CD14-positive monocyte (primary cell): ENCODE data around the gene AQR. TPM values are rescaled to one million over a fixed set of nuclear protein-coding genes. Genes with fewer than 3 reads are reported as not detected.

Experiments used
- DNase-seq, 3 donors: peaks; one replicate each; pipeline ENCODE4 v3.0.0-alpha.2; 2011 to 2022
- H2AFZ ChIP-seq: 2 replicates; pipeline ENCODE4 v1.6.0; 2012; ENCODE audit warnings: mild to moderate bottlenecking, low read depth, low read length, inconsistent platforms; ENCODE audit not compliant: insufficient read depth, poor library complexity, severe bottlenecking
- H3K27ac ChIP-seq, 2 donors: 1 replicate in 1 of 2; 2 replicates in 1 of 2; pipeline ENCODE4 v1.5.1; 2012 to 2013; ENCODE audit warnings: low read length in 2 of 2, control low read depth in 1 of 2, inconsistent platforms in 1 of 2, low read depth in 1 of 2, mild to moderate bottlenecking in 1 of 2
- H3K27me3 ChIP-seq, 2 donors: one replicate each; pipeline versions ENCODE4 v1.6.0 to v1.6.1; 2011 to 2013; ENCODE audit warnings: low read length in 2 of 2; ENCODE audit not compliant: control insufficient read depth in 2 of 2, insufficient read depth in 2 of 2
- H3K36me3 ChIP-seq, 2 donors: replicated peaks in 1 of 2; 1 replicate in 1 of 2; 2 replicates in 1 of 2; pipeline versions ENCODE4 v1.5.1 to v1.6.1; 2012 to 2013; ENCODE audit warnings: low read length in 2 of 2, control low read depth in 1 of 2, inconsistent platforms in 1 of 2, mild to moderate bottlenecking in 1 of 2; ENCODE audit not compliant: insufficient read depth in 2 of 2, control insufficient read depth in 1 of 2
- H3K4me1 ChIP-seq, 2 donors: 1 replicate in 1 of 2; 2 replicates in 1 of 2; pipeline versions ENCODE4 v1.5.1 to v1.6.1; 2012 to 2013; ENCODE audit warnings: low read length in 2 of 2, control low read depth in 1 of 2, inconsistent platforms in 1 of 2, mild to moderate bottlenecking in 1 of 2, moderate library complexity in 1 of 2; ENCODE audit not compliant: insufficient read depth in 2 of 2, control insufficient read depth in 1 of 2
- H3K4me2 ChIP-seq: replicated peaks from 2 replicates; pipeline ENCODE3; 2012; ENCODE audit warnings: low read length, moderate library complexity, mild to moderate bottlenecking; ENCODE audit not compliant: poor library complexity, severe bottlenecking; ENCODE audit errors: extremely low read depth
- H3K4me3 ChIP-seq, 3 experiments: fragments of 200-600 bp in 1 of 3; sonication (generic) in 1 of 3; replicated peaks in 1 of 3; 1 replicate in 2 of 3; 2 replicates in 1 of 3; pipeline ENCODE4 v1.5.1; 2011 to 2013; ENCODE audit warnings: low read length in 3 of 3, mild to moderate bottlenecking in 3 of 3, control low read depth in 2 of 3, low read depth in 2 of 3, inconsistent platforms in 1 of 3, moderate library complexity in 1 of 3
- H3K79me2 ChIP-seq: 2 replicates; pipeline ENCODE4 v1.6.0; 2012; ENCODE audit warnings: mild to moderate bottlenecking, control low read depth, inconsistent platforms, low read length, moderate library complexity; ENCODE audit not compliant: insufficient read depth
- H3K9ac ChIP-seq: 2 replicates; pipeline ENCODE4 v1.6.0; 2017; ENCODE audit warnings: low read length, mild to moderate bottlenecking; ENCODE audit not compliant: insufficient read depth, poor library complexity, severe bottlenecking
- H3K9me3 ChIP-seq, 2 donors: replicated peaks in 1 of 2; 1 replicate in 1 of 2; 2 replicates in 1 of 2; pipeline versions ENCODE4 v1.5.1 to v1.6.1; 2012 to 2013; ENCODE audit warnings: low read length in 2 of 2, control low read depth in 1 of 2; ENCODE audit not compliant: control insufficient read depth in 1 of 2, insufficient read depth in 1 of 2
- H4K20me1 ChIP-seq: 2 replicates; pipeline ENCODE4 v1.6.0; 2012; ENCODE audit warnings: mild to moderate bottlenecking, low read length, control low read depth, moderate library complexity; ENCODE audit not compliant: insufficient read depth
- H3K27ac Mint-ChIP-seq, 7 donors: one replicate each; pipeline ENCODE4 v1.8.0; 2020; ENCODE audit warnings: mild to moderate bottlenecking in 7 of 7, mixed read lengths in 7 of 7, moderate library complexity in 6 of 7, inconsistent platforms in 2 of 7
- H3K27me3 Mint-ChIP-seq, 3 donors: one replicate each; pipeline ENCODE4 v1.8.0; 2021 to 2022; ENCODE audit warnings: low read depth in 3 of 3, mild to moderate bottlenecking in 3 of 3, mixed read lengths in 3 of 3, moderate library complexity in 3 of 3, inconsistent platforms in 1 of 3
- H3K36me3 Mint-ChIP-seq, 2 donors: one replicate each; pipeline ENCODE4 v1.8.0; 2020; ENCODE audit warnings: mixed read lengths in 2 of 2, inconsistent platforms in 1 of 2, mild to moderate bottlenecking in 1 of 2
- H3K4me1 Mint-ChIP-seq: one replicate; pipeline ENCODE4 v1.8.0; 2020; ENCODE audit warnings: mild to moderate bottlenecking, mixed read lengths
- H3K4me3 Mint-ChIP-seq, 2 donors: one replicate each; pipeline ENCODE4 v1.8.0; 2020; ENCODE audit warnings: mild to moderate bottlenecking in 2 of 2, mixed read lengths in 2 of 2, moderate library complexity in 1 of 2
- H3K9me3 Mint-ChIP-seq, 7 donors: one replicate each; pipeline ENCODE4 v1.8.0; 2020 to 2022; ENCODE audit warnings: mixed read lengths in 7 of 7, mild to moderate bottlenecking in 6 of 7, moderate library complexity in 6 of 7, inconsistent platforms in 2 of 7
- WGBS: methylation state at CpG from one replicate; pipeline ENCODE4 v1.1.5; 2013; ENCODE audit warnings: missing lambda C conversion rate; ENCODE audit not compliant: insufficient coverage; 5-methylcytosine and 5-hydroxymethylcytosine counted together
- intact Hi-C, 2 donors: fragments of 100-400 bp; cut with micrococcal nuclease; formaldehyde crosslinking; loops; one replicate each; pipeline versions ENCODE4 v1.15.0 to v1.15.1; 2023
- polyA plus RNA-seq, 3 donors: library from polyadenylated mRNA; depleted of rRNA in 1 of 3; unstranded in 2 of 3; stranded (reverse) in 1 of 3; fragments of 300-500 nt in 2 of 3; fragments of >200 nt in 1 of 3; fragmentation: Illumina TruSeq in 2 of 3; gene quantifications; 1 replicate in 2 of 3; 2 replicates in 1 of 3; pipeline ENCODE4 v1.2.3, GENCODE V29; 2012 to 2021
- TF ChIP-seq, protein P1 (sequence below): fragments of 200-600 bp; IDR thresholded peaks from one replicate; pipeline ENCODE4 v1.8.0; 2022; ENCODE audit warnings: antibody characterized with exemption, mild to moderate bottlenecking

Gene AQR
- polyA plus RNA-seq, 3 donors = 8.4 to 26.4 (median 16.8) TPM

GRCh38 chr15:35005933-35006332, 36.4 kb upstream of the AQR start:
- no peak overlapping the region for H2AFZ ChIP-seq
- peaks cover 6% of the 10 kb centered on the region for H3K4me1 Mint-ChIP-seq
- intact Hi-C loops = no loop called here

DNA sequence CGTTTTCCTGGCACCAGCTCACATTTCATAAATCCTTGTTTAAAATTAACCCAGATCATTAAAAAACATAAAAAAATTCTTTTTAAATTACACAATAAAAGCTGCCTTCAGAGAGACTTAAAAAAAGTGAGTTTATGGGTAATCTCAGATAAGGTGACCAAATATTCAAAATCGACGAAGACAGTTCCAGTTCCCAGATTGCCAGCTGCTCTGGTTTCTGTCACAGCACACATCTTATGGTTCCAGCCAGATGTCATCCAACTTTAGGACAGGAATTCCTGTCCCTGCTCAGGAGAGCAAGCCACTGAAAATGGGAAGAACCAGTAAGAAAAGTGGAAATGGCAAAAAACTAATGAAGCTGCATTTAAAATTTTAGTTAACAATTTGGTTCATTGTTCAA, 34.4 kb upstream of the AQR start:
- H3K9me3 Mint-ChIP-seq = peaks cover 0 to 3% (median 0%) of the 10 kb centered on the region in 7 donors
- no CpG with 5 or more reads among the region's 3 CpGs for WGBS

More at GRCh38 chr15:35005933-35006332, 36.4 kb upstream of the AQR start:
- H3K27ac ChIP-seq = no peak overlapping the region
- Mint-ChIP-seq H3K4me3 (no peak overlapping the region), H3K36me3 (no peaks in the 10 kb centered on the region), H3K27ac (peak overlapping the region in 1 of 7 donors; percentile 70), H3K27me3 (peaks cover 0 to 8% (median 7%) of the 10 kb centered on the region in 3 donors), H3K9me3 (peaks cover 0 to 3% (median 0%) of the 10 kb centered on the region in 7 donors)
- H3K27me3 ChIP-seq = no peaks in the 10 kb centered on the region
- no peak for DNase-seq
- no peak overlapping the region for H3K9ac ChIP-seq
- H3K36me3 ChIP-seq = no peaks in the 10 kb centered on the region
- H3K9me3 ChIP-seq = no peaks in the 10 kb centered on the region
- H3K4me1 ChIP-seq = no peaks in the 10 kb centered on the region
- no peak overlapping the region for H3K4me2 ChIP-seq
- WGBS = 100% methylated on average over 2 of the region's 6 CpGs
- H4K20me1 ChIP-seq = no peaks in the 10 kb centered on the region
- TF ChIP-seq, protein P1, sequence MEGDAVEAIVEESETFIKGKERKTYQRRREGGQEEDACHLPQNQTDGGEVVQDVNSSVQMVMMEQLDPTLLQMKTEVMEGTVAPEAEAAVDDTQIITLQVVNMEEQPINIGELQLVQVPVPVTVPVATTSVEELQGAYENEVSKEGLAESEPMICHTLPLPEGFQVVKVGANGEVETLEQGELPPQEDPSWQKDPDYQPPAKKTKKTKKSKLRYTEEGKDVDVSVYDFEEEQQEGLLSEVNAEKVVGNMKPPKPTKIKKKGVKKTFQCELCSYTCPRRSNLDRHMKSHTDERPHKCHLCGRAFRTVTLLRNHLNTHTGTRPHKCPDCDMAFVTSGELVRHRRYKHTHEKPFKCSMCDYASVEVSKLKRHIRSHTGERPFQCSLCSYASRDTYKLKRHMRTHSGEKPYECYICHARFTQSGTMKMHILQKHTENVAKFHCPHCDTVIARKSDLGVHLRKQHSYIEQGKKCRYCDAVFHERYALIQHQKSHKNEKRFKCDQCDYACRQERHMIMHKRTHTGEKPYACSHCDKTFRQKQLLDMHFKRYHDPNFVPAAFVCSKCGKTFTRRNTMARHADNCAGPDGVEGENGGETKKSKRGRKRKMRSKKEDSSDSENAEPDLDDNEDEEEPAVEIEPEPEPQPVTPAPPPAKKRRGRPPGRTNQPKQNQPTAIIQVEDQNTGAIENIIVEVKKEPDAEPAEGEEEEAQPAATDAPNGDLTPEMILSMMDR = no peak
- H3K79me2 ChIP-seq = no peaks in the 10 kb centered on the region
- no peak overlapping the region for H3K4me3 ChIP-seq

More for the DNA sequence above, 34.4 kb upstream of the AQR start:
- intact Hi-C loops = no loop called here
- Histone ChIP-seq H3K36me3 (no peaks in the 10 kb centered on the region), H3K27me3 (no peaks in the 10 kb centered on the region), H3K27ac (no peak overlapping the region), H4K20me1 (no peaks in the 10 kb centered on the region), H3K4me2 (no peak overlapping the region), H3K4me1 (peaks cover 6 to 7% of the 10 kb centered on the region in 2 donors), H3K4me3 (no peak overlapping the region), H2AFZ (no peak overlapping the region), H3K9me3 (no peaks in the 10 kb centered on the region), H3K79me2 (no peaks in the 10 kb centered on the region), H3K9ac (no peak overlapping the region)
- Mint-ChIP-seq H3K27ac (no peak overlapping the region), H3K27me3 (peaks cover 0 to 8% (median 7%) of the 10 kb centered on the region in 3 donors), H3K36me3 (no peaks in the 10 kb centered on the region), H3K4me3 (no peak overlapping the region), H3K4me1 (peaks cover 11% of the 10 kb centered on the region)
- TF ChIP-seq, protein P1 = no peak
- no peak for DNase-seq
